Posterior vena cava (tissue), 2 donors: ENCODE measurements around the gene SYNPR. TPM values are rescaled to one million over a fixed set of nuclear protein-coding genes. Genes with fewer than 3 reads are reported as not detected.

Experiments used
- DNase-seq: peaks from one replicate; pipeline ENCODE4 v3.0.0-alpha.2; 2020; ENCODE audit warnings: low spot score
- intact Hi-C, 2 donors: fragments of 100-400 bp; cut with DNase I; formaldehyde crosslinking; loops; one replicate each; pipeline versions ENCODE4 v1.14.1 to v1.14.2; 2022 to 2023
- total RNA-seq, 2 donors: library from RNA; stranded (reverse); fragmentation: NEBNext Ultra II Directional; extraction: Animal tissue kit (Norgen Biotek cat#: 25700); gene quantifications; one replicate each; pipeline ENCODE4 v1.2.1, GENCODE V29; 2021
- donor health status: DM: yes; HTN: yes; CAD: no.
- donor health status: DM: yes; HTN: yes; CAD: no.

SYNPR gene
- total RNA-seq, 2 donors from 2014 or later = not detected

DNA sequence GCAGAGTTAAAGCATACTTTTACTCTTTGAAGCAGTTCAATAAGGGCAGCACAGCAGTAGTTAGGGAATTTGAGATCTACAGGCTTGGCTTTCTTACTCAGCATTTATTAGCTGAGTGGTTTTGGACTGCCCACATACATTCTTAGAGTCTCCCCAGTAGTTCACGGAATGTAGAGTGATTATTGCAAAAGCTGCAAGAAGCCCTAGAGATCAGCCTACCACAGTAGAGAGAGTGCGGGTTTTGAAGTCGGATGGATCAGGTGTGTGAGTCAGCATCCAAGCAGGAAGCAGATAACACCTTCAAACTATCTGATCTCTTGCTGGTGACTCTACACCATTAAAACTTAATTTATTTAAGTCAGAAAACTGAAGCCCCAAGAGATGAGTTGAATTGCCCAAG lies 171.9 kb downstream of the SYNPR start:
- intact Hi-C loops = no loop called here

DNA sequence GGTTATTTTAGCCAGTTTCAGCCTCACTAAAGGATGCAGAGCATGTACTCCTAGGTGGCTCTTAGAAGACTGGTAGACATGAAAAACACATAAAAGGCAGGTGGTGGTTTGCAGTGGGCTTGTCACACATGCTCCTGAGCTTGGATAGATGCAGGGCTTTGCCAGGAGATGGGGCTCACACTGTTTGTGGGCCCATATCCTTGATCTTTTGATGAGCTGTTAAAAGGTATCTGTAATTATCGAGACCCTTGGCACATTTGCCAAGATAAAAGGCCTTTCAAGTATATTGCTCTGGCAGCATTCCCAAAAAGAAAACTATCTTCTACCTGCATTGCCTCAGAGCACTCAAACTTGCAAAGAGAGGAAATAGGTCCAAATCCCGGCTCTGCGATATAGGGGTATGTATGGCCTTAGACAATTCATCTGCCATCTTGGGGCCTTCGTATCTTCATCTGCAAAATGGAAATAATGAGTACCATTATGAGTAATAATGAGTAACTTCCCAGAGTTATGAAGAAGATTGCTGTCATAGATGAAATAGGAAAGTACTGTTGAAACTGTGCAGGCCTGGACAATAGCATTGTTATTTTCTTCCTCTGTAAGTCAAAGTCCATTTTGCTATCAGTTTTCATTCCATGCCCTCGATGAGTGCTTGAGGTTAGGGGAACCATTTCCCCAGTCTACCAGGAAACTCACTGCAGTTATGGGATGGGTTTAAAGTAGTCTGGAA lies 172.7 kb downstream of the SYNPR start:
- intact Hi-C loops = no loop called here
- no peak for DNase-seq

More for the DNA sequence above, 171.9 kb downstream of the SYNPR start:
- no peak for DNase-seq

DNA sequence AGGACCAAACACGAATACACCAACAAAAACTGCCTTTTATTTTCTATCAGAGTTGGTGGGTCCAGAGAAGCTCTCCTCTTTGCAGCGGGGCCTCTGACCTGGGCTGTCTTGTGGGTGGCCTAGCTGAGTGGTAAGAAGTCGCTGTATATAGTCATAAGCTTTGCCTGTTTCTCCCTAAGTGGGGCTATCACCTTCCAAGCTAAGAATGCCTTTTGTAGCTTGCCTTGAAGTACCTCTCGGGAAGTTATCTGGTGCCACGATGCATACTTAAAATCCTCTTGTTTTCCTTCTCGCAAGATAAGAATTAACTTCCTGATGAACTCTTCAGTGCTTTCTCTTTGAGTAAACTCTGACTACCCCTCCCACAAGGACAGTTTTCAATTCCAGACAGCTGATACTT lies 178.8 kb downstream of the SYNPR start:
- intact Hi-C loops = no loop called here
- DNase-seq = no peak

DNA sequence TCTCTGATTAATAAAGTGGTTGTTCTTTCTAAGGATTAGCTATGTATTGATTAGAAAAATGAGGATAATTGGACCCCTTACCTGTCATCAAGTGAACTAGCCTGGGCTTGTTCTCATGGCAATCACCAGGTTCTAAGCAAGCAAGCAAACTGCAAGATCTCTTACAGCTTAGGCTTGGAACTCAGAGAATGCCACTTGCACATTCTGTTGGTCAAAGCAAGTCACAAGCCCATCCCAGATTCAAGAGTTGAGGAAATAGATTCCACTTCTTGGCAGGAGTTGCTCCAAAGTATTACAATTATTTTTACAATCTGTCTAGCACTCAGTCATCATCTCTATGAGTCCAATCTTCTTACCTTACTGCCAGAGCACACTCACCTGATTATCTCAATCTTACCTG lies 180.3 kb downstream of the SYNPR start:
- intact Hi-C loops = no loop called here
- no peak for DNase-seq

DNA sequence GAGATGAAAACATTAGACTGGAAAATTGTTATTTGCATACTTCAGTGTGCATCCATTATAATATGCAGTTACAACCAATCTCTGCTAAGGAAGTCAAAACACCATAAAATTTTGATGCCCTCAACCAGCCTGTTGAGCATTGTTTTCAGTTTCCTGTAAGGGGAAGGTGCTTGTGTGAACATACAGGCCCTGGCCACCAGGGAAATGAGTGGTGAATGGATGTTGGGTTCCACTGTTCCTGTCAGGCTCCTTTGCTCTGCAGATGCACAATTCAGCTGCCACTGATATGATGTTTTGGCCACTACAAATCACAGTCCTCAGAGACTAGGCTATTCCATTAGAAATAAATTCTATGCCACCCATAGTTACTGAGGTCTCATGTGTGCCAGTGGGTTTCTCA lies 184.6 kb downstream of the SYNPR start:
- intact Hi-C loops = no loop called here
- no peak for DNase-seq

DNA sequence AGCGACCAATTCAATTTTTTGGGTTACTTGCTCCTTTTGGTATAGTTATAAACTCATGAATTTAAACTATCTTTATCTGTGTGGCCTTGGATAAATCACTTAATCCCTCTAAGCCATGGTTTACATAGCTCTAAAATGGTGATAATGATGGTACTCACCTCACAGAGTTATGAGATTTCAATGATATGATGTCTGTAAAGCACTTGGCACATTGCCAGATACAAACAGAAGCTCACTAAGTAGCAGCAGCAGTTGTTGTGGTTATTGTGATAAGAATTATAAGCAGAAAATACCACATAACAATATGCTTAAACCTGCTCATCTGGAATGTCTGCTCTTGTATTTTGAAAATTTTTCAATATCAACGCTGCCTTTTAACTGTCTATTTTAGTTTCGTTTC lies 189.3 kb downstream of the SYNPR start:
- intact Hi-C loops = no loop called here
- DNase-seq = no peak

DNA sequence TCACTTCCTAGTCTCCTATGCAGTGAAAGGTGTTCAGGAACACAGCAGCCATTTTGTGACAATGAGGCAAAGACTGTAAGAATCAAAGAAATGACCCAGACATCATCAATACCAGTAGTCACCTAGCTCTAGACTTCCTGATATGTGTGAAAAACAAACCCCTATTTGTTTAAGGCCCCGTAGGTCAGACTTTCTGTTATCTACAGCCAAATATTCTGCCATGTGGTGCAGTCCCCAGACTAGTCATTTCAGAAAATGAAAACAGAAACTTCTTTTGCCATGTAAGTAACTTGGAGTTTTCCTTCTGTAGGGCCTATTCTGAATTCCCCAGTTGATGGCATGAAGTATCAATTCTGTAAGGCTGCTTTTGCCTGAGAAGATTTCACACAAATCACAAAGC lies 192.6 kb downstream of the SYNPR start:
- no peak for DNase-seq
- intact Hi-C loops = no loop called here

DNA sequence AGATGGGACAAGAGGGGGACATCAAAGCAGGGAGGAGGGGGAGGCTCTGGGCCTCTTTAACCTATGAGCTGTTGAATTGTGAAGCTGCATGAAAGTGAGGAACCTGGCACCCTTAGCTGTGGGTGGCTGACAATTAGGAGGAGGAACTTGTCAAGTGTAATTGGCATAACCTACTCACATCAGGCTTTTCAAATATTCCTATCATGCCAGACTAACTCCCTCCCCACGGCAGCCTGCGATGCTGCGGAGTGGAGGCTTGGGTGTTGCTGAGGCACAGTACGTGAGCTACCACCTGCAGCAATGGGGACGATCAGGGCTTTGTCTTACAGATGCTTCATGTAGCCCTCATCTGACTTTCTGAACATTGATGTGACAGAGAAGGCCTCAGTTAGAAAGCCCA lies 193.7 kb downstream of the SYNPR start:
- intact Hi-C loops = no loop called here
- no peak for DNase-seq

DNA sequence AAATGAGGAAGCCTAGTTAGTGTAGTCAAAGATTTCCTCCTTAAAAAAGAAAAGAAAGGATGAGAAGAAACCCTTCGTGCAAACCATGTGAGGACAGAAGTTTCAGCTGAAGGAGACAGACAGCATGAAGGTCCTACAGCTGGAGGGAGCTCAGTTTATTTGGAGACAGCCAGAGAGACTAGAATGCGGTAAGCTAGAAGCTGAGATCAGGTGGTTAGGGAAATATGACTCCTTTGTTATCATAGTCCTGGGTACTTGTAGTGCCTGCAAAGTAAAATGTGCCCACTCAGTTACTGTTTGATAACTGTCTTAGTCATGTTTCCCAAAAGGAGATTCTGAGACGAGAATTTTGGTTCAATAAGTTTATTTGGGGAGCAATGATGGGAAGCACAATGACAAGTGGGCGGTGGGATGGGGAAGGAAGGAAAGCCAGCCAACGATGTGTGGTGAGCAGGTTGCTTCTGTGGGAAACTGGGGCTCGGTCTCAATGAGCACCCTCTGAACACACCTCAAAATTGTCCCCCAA lies 195.6 kb downstream of the SYNPR start:
- intact Hi-C loops = no loop called here
- DNase-seq = no peak

DNA sequence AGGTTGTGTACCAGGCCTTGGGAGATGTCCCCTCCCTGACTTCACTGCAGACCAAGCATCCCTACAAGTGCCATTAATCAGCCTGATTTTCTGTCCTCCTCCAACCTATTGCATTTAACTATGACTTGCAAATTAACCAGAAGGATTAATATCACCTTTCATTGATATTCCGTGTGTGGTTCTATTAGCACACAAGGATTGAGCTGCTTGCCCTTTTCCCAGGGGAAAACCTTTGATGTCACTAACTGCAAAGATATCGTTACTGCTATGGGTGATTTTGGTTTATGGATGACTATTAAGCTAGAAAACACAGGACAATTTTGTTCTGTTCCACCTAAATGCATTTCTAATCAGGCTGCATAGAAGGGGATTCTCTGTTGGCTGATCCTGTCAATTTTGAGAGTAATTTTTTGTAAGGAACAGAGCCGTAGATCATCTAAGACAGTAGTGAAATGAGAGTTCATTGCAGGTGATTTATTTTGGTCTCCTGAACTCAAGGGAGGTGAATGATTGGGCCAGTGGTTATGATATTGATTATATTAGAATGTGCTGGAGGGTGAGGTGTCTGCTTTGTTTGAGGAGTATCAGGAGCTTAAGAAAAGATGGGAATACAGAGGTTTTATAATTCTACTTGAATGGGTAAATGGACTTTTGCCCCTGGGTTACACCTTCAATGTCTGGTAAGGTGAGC lies 196.9 kb downstream of the SYNPR start:
- intact Hi-C loops = no loop called here

DNA sequence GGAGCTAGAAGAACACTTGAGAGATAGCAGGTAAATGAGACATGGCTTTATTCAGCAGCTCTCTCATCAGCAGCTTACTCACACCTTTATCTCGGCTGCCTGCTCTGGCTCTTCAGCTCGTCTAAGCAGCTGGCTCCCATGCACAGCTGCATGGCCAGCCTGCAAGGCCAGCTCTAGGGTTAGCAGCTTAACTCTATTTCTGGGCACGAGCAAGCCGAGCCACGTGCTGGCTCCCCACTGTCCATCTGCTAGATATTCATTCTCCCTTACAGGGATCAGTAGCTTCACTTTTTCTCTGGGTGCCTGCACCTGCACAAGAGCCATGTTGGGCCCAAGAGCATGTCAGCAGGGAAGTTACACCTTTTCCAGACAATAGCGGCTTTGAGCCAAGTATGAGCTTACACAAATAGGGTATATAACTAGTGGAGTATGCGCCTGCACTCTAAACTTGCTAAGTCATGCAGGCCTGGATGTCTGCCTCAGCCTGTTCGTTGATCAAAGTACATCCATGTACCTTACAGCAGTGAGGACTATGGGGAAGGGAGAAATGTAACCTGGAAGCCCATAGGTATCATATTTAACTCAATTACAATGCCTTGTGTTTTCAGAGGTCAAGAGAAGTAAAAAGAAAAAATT lies 199.5 kb downstream of the SYNPR start:
- intact Hi-C loops = no loop called here
- DNase-seq = no peak

More for the DNA sequence above, 196.9 kb downstream of the SYNPR start:
- no peak for DNase-seq

DNA sequence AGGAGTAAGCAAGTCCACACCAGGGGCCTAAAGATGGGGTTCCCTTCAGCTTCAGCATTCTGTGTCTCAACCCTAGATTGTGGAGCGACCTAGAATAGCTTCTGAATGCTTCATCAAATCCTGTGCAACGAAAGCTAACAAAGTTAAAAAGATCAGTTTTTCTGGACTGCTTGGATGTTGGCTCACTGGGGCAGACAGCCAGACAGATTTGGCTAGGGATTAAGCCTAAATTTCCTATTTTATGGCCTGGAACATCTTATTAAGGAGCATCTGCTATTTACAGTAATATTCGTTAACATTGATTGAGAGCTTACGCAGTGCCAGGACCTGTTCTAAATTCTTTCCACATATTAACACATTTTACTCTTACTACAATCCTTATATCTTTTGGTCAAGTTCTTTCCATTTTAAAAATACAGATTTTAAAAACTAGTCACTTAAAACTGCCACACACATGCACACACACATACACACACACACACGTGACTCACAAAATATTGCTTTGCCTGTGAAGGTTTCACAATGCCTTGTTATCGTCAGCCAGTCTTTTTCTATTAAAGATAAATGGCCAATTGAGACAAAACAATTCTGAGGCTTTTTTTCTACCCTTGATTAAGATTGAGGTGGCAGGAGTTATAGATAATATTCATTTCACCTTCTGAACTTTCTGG lies 201.0 kb downstream of the SYNPR start:
- no peak for DNase-seq
- intact Hi-C loops = no loop called here

DNA sequence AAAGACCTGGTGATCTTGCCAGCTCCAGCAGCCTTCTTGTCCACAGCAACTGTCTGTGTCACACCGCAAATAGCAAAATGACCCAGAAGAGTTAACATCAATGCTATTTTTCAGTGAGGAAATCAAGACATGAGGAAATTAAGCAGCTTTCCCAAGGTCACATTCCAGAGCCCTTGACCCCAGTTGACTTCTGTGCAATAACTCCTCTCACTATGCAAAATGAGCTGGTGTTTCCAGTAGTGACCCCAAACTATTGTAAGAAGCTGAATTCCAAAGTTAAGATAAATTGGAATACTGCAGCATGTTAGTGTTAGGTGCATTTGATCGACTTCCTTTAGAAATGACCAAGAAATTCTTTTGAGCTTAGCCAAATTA lies 201.5 kb downstream of the SYNPR start:
- DNase-seq = no peak
- intact Hi-C loops = no loop called here

DNA sequence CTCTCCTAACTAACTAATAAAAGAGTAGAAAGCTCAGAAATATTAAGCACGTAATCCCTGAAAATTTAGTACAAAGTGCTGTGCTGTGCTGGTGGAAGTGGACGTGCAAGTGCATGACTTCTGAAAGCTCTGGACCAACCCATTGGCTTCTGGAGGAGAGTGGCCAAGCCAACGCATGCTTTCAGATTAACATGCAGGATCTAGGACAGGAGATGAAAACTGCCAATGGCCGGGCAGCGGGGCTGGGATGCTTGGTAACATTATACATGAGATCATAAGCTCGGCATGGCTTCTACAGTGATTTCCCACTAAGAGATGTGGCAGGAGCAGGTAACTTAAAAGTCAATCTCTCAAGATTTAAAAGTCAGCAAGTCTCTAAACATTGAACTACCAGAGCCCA lies 203.5 kb downstream of the SYNPR start:
- intact Hi-C loops = no loop called here
- DNase-seq = no peak

DNA sequence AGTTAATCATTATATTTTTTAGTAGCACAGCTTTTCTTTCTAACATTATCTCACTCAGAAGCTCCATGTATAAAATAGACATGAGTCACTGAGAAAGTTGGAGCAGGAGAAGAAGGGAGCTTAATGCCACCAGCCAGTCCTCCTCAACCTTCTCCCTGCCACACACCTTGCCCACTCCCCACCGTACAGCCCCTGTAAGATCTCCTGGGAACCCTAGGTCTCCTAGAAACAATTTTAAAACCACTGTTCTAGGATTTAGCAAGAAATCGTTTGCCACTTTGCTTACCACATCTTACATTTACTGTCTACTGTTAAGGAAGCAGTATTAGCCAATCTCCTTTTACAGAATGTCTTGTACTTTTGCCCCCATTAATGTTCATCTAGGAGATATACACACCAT lies 204.2 kb downstream of the SYNPR start:
- intact Hi-C loops = no loop called here
- DNase-seq = no peak

DNA sequence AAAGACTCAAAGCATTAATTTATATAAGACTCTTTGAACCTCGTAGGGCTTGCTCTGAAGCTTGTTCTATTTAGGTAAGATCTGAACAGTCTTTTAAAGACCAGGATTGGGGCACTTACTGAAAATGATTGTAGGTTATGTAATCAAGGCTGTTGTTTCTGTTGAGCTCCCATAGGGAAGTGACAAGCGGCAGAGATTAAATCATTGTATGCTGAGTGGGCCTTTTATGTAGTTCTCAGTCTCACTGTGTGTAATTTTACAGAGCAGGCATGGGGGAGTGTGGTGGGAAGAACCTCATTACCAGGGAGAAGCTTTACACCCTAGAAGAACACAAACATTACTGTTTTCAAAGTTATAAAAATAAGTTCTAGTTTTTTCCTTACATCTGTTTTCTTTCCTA lies 214.4 kb downstream of the SYNPR start:
- intact Hi-C loops = no loop called here
- no peak for DNase-seq

DNA sequence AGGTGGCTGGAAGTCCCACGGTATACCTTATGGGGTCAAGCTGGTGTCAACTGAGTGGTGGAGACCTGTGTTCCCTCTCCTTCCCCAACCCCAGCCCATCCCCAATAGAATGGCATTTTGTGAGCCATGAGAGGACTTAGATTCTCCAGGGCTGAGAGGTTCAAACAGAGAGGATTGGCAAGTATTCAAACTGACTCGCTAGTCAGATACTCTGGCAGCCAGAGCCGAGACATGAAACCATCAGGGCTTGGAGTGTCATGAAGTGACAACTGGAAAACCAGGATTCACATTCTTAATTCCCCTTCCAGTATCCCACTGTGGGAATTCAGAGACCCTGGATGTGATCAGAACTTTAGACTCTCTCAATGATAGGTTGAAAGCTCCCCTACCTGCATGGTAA lies 215.0 kb downstream of the SYNPR start:
- DNase-seq = no peak
- intact Hi-C loops = no loop called here

DNA sequence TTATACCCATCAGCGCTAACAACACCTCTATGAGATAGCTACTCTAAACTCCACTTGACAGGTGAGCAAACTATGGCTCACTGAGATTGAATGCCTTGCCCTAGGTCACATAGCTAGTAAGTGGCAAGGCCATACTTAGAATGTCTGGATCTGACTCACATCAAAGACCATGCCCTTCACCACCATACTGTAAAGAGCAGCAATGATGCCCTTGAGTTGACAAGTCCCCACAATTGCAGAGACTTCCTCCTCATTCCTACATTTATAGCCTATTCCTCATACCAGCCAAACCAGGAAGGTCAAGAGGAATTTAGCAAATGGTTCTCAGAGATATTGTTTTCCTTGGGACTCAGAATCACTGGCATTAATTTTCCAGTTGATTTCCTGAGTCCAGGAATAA lies 216.5 kb downstream of the SYNPR start:
- DNase-seq = no peak
- intact Hi-C loops = no loop called here

DNA sequence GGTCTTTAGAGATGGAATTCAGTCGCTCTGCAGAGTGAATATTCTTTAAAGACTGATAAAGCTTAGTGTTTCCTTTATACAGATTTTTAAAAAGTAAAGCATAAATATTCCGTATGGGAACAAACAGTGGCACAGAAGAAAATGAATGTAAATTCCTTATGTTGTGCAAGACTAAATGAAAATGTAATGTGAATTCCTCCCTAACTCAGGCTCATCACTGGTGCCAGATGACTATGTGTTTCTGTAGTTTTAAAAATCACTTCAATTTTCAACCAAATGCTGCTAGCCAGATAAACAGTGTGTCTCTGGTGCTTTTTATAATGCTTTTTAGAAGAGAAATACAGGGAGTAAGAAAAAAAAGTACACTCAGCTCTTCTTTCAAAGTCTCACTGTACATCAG lies 219.5 kb downstream of the SYNPR start:
- DNase-seq = no peak
- intact Hi-C loops = no loop called here

DNA sequence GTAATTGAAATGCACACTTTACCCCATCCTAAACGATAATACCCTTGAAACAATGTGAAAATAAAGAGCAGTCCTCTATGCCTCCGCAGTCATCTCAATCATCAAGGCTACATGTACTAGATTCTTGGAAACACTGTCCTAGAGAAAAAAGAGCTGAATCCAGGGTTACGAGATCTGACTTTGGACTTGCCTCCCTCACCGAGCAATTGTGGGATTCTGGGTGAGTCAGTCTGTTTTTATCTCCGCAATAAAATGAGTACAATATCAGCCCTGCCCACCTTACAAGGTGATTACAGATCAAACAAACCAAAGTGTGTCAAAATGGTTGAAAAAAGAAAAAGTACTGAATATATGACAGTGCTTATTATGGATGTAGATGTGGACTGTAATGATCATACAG lies 222.1 kb downstream of the SYNPR start:
- DNase-seq = no peak
- intact Hi-C loops = no loop called here
